Right kidney (tissue), 1 donor: ENCODE results near the gene SPRR2D.
"Not testable (repeated sequence)": the region's sequence is repeated elsewhere in the genome, so short reads cannot be mapped to it uniquely, and the experiment has no call there.

Experiments
- DNase-seq: peaks from one replicate; pipeline ENCODE4 v3.0.0-alpha.2; 2016

SPRR2D gene

GRCh38 chr1:153011235-153011758 lies 29.6 kb downstream of the SPRR2D start:
- DNase-seq = not testable (repeated sequence)

DNA sequence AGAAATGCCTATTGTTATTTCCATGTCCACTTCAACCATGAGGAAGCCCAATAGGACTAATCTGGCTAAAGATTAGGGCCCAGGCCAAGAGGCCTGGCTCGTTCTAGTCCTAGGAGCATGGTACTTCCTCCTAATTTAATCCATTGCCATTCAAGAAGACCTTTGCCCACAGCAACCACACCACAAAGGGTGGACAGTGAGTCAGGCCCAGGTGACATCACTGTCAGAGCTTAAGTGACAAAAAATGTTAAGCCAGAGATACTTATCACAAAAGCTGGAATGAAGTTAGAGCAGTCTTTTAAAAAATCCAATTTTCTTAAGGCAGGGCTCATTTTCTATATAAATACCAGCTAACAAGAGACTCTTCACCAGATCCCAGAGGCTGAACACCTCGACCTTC lies 39.5 kb downstream of the SPRR2D start, which contains the start of gene SPRR3:
Gene SPRR3, plus strand, starts transcription at position 368 of the 400 bp plus-strand sequence. CDS start 1,272 bp downstream, outside the sequence.
- no peak for DNase-seq

DNA sequence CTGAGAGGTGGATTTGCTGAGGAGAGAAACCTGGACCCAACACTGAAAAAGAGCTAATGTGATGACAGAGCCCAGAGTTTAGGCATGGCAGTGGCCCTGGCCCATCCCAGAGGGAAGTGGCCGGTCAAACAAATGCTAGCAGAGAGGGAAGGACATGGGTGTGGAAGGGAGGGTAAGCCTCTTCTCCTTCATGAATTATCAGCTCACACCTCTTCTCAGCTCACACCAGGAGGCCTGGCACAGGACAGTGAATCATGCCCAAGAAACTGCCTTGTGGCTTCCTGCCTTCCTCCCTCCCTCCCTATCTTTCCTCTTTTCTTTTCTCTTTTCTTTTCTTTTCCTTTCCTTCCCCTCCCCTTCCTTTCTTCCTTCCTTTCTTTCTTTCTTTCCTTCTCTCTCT lies 40.6 kb downstream of the SPRR2D start:
- no peak for DNase-seq

DNA sequence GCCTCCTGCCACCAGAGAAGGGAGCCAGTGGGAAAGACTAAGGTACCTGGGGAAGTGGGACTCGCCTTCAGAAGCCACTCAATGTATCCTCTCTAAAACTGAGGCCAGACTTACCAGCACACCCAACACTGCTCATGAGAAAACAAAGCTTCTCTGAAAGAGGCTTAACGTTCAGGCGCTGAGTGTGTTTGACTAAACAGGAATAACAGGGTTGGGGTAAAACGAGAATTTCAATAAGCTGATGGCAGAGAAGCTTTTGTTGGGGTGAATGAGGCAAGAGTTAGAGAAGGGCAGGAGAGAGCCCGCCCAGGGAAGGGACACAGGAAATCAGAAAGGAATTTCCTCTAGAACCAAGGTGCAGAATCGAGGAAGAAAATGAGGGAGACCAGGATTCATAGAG lies 41.1 kb downstream of the SPRR2D start:
- DNase-seq = no peak

GRCh38 chr1:152998476-152998875 lies 42.4 kb downstream of the SPRR2D start:
- no peak for DNase-seq

GRCh38 chr1:152997901-152998300 lies 43.0 kb downstream of the SPRR2D start:
- DNase-seq = no peak

DNA sequence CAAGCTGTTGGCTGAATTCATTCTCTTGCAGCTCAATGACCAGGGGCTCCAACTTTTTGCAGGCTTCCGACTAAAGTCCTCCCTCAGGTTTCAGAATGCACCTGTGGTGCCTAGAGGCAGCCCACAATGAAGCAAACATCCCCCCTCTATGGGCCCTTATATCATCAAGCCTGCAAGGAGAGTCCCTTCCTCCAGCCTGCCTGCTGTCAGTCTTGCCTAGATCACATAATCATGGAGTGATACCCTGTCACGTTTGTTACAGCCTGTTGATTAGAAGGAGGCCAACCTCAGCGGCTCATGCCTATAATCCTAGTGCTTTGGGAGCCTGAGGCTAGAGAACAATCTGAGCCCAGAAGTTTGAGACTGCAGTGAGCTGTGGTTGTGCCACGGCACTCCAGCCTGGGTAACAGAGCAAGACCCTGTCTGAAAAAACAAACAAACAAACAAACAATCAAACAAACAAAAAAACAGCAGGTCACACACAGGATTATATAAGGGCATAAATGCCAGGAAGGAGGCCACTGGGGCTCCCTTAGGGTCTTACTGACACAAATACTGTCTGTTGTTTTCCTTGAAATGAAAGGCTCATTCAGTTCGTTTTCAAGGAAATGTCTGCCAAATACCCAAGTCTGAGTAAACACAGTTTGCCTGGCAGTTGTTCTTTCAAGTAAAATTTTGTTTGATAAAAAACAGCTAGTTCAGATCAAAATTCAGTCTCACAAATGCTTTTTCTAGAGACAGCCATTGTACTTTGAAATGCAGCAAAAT lies 44.1 kb downstream of the SPRR2D start:
- DNase-seq = no peak

GRCh38 chr1:152995842-152996241 lies 45.1 kb downstream of the SPRR2D start:
- DNase-seq = no peak

DNA sequence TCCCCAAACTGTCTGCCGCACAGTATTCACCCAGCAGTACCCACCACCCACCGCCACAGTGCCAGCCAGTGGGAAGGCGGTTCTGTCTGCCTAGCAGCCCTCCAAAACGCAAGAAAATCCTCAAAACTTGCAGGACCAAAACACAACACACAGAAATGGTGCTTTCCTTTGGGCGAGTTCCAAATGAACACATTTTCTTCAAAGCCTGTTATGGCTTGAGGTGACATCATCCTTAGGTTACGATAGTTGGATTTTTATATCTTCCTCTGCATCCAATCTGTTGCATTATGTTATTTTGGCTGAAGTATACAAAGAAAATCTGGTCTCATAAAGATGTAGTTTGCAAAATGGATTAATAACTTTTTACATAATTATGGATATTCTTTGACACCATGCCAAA lies 47.7 kb downstream of the SPRR2D start:
- no peak for DNase-seq
